Stomach (tissue), 4 donors: Measurements from ENCODE around the gene BTBD2.

ENCODE experiments used
- POLR2AphosphoS5 ChIP-seq, 3 donors: sonication (generic); formaldehyde crosslinking; IDR thresholded peaks; one replicate each; pipeline ENCODE4 v1.6.1; 2016; ENCODE audit warnings: antibody characterized with exemption in 3 of 3
- TF ChIP-seq, protein P1 (sequence below), 7 experiments: fragments of 450-650 bp in 4 of 7; fragments of 200-600 bp in 3 of 7; sonication (generic) in 3 of 7; IDR thresholded peaks; one replicate each; pipeline ENCODE4 v1.5.1; 2016 to 2019; ENCODE audit warnings: antibody characterized with exemption in 7 of 7, control low read depth in 2 of 7, mild to moderate bottlenecking in 1 of 7

DNA sequence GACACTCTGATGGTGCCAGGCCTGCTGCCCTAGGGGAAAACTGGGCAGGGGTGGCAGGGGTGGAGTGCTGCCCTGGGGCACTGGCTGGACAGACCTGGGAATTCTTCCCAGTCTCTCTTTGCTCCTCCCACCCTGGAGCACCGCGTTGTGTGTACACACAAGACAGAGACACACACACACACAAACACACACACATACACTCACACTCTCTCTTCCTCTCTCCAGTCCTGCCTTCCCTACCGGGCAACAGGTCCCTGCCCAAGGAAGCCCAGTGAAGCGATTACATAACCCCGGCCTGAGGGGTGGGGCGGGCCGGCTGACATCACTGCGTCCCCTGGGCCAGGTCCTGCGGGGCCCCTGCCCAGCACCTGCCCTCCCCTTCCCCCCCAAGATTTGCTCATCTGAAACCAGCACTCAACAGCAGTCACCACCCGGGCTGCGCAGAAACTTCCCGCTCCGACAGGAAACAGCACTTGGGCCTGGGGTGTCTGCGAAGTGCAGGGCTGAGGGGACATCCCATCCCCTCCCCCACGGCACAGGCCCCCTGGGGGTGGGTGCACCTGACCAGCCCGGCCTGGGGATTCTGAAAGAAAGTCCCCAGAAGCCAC lies 34.3 kb upstream of the BTBD2 start:
- peak; percentile 51 to 87 (median 86) for TF ChIP-seq POLR2AphosphoS5 (IDR thresholded peaks at IDR 0.05)
- TF ChIP-seq, protein P1, sequence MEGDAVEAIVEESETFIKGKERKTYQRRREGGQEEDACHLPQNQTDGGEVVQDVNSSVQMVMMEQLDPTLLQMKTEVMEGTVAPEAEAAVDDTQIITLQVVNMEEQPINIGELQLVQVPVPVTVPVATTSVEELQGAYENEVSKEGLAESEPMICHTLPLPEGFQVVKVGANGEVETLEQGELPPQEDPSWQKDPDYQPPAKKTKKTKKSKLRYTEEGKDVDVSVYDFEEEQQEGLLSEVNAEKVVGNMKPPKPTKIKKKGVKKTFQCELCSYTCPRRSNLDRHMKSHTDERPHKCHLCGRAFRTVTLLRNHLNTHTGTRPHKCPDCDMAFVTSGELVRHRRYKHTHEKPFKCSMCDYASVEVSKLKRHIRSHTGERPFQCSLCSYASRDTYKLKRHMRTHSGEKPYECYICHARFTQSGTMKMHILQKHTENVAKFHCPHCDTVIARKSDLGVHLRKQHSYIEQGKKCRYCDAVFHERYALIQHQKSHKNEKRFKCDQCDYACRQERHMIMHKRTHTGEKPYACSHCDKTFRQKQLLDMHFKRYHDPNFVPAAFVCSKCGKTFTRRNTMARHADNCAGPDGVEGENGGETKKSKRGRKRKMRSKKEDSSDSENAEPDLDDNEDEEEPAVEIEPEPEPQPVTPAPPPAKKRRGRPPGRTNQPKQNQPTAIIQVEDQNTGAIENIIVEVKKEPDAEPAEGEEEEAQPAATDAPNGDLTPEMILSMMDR (IDR thresholded peaks at IDR 0.05) = no peak
